HUES6 (cell line): ENCODE measurements around the gene EGFL7.

Experiments used
- H3K27ac ChIP-seq: 2 replicates; pipeline ENCODE4 v1.7.0; 2013; ENCODE audit warnings: low read depth, mild to moderate bottlenecking, low read length, inconsistent platforms
- H3K27me3 ChIP-seq: 2 replicates; pipeline ENCODE4 v1.6.1; 2013; ENCODE audit warnings: low read length; ENCODE audit not compliant: control insufficient read depth, insufficient read depth
- H3K36me3 ChIP-seq: 2 replicates; pipeline ENCODE4 v1.6.1; 2013; ENCODE audit warnings: low read length; ENCODE audit not compliant: control insufficient read depth, insufficient read depth
- H3K4me1 ChIP-seq: 2 replicates; pipeline ENCODE4 v1.6.1; 2013; ENCODE audit warnings: low read length; ENCODE audit not compliant: control insufficient read depth, insufficient read depth
- H3K4me3 ChIP-seq: 2 replicates; pipeline ENCODE4 v1.5.1; 2013; ENCODE audit warnings: low read depth, low read length
- H3K9ac ChIP-seq: one replicate; pipeline ENCODE4 v1.6.1; 2013; ENCODE audit warnings: mild to moderate bottlenecking, low read length
- H3K9me3 ChIP-seq: 2 replicates; pipeline ENCODE4 v1.6.1; 2013; ENCODE audit warnings: low read depth, low read length; ENCODE audit not compliant: control insufficient read depth, insufficient read depth

The EGFL7 gene

DNA sequence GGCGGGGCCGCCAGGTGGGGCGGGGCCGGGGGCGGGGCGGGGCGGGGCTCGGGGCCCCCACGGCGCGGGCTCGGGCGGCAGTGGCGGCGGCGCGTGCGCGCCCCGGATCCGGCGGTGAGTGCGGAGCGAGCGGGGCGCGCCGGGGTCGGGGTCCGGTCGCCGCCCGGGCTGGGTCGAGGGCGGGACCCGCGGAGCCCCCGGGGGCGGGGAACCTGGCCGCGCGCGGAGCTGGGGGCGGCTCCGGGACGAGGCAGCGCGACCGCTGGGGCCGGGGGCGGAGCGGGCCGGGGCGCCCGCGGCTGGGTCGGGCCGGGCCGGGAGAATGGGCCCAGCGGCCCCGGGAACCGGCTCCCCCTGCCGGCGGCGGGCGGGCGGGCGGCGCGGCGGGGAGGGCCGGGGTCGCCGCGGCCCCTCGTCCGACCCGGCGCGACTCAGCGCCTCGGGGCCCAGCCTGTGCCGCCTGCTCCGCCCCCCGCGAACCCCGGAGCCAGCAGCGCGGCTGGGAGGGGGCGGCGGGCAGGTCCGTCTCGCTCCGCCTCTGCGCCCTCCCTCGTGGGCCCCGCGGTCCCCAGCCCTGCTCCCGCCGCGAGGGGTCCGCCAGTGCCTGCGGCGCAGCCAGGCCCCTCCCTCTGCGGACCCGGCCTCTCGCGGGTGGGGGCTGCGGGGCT lies 3.1 kb downstream of the EGFL7 start:
- Histone ChIP-seq H3K27ac (no peak overlapping the region), H3K27me3 (peaks cover 12% of the 10 kb centered on the region; the same call in 1 of the 2 replicates), H3K9ac (peak overlapping the region; percentile 44), H3K9me3 (no peaks in the 10 kb centered on the region), H3K36me3 (no peaks in the 10 kb centered on the region), H3K4me1 (peaks cover 5% of the 10 kb centered on the region), H3K4me3 (peak overlapping the region; percentile 61)

DNA sequence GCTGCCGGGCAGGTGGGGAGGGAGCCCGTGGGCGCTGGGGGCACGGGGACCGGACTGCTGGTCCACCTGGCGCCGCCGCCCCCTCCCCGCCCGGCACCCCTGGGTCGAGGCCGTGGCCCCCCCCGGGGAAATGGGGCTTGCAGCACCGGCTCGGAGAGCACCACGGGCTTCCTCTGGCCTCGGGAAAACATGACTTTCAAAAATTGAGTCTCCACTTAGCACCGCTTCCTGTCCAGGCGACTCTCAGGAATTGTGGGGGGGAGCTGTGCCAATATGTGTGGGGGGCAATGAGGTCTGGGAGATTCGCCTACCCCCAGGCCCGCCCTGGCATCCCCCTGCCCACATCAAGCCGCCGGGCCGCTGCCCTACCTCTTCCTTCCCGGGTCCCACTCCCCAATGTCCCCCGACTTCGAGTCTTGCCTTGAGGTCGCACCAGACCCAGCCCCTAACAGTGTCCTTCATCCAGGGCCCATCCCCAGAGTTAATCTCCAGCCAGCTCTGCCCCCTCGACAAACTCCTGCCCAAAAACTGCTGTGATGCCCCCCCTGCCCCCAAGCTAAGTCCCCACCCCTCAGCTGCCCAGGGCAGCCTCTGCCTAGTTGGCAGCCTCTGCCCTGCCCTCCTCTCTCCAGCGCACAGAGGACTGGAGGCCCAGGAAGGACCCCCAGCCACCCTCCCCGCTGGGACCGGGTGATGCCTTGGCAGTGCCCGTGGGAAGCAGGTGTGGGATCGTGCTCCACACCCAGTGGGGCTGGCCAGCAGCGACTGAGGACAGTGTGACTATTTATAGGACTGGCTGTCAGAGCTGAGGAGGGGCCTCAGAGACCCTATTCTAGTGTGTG lies 3.9 kb downstream of the EGFL7 start:
- H3K36me3 ChIP-seq, result no peaks in the 10 kb centered on the region
- peaks cover 12% of the 10 kb centered on the region; the same call in 1 of the 2 replicates for H3K27me3 ChIP-seq
- no peaks in the 10 kb centered on the region for H3K9me3 ChIP-seq
- H3K4me3 ChIP-seq, result peak overlapping the region; percentile 61
- no peak overlapping the region for H3K9ac ChIP-seq
- peaks cover 5% of the 10 kb centered on the region for H3K4me1 ChIP-seq
- no peak overlapping the region for H3K27ac ChIP-seq

DNA sequence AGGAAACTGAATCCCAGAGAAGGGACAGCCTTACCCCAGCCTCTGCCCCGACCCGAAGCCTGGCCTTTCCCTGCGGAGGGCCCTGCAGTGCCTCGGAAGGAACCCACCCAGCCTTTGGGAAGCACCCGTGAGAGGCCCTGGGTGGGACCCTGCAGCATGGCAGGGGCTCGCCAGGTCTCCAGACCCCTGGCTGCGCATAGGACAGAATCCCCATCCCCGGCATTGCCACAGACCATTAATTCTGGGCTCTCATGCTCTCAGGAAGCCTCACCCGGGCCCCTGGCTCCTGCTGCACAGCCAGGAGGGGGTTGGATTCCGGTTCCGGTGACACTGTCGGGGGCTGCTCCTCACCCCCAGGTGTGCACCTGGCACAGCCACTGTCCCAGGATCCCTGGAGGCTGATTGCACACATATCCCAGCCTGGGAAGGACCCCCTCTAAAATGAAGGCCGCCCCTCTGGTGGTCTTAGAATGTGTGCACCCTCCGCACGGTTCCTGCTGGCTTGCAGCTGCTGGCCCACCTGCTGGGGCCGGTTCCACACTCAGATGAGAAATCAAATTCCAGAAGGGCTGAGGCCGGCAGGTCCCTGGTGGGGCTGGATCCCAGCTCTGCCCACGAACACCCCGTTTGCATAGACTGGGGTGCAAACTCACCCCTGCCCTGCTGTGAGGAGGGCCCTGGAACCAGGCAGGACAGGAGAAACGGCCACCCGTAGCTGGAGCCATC lies 4.7 kb downstream of the EGFL7 start:
- Histone ChIP-seq H3K36me3 (no peaks in the 10 kb centered on the region), H3K27me3 (peaks cover 12% of the 10 kb centered on the region; the same call in 1 of the 2 replicates), H3K9me3 (no peaks in the 10 kb centered on the region), H3K4me1 (peaks cover 5% of the 10 kb centered on the region), H3K4me3 (no peak overlapping the region; the same call in 1 of the 2 replicates), H3K9ac (no peak overlapping the region), H3K27ac (no peak overlapping the region)

DNA sequence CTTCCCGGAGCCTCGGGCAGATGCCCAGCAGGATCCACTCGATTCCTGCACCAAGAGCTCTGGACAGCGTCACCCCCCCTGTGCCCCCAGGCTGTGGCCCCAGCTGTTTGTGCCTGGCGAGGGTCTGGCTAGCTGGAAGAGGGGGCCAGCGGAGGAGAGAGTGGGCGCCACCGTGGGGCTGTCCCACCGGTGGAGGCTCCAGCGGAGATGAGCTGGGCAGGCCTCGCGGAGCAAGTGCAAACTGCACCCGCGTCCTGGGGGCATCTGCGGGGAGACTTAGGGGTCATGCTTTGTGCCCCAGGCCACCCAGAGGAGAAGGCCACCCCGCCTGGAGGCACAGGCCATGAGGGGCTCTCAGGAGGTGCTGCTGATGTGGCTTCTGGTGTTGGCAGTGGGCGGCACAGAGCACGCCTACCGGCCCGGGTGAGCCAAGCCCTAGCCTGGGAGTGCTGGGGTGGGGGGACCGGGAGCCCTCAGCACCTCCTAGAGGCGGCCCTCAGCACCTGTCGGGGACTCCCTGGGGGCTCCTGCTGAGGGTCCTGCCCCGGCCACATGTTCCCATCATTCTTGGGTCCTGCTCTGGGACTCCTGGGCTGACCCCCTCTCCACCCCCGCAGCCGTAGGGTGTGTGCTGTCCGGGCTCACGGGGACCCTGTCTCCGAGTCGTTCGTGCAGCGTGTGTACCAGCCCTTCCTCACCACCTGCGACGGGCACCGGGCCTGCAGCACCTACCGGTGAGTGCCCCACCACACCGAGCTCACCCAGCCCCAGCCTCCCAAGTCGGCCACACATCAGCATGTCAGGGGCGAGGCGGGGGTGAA lies 5.4 kb downstream of the EGFL7 start:
- H3K36me3 ChIP-seq, result peaks cover 4% of the 10 kb centered on the region; the same call in 1 of the 2 replicates
- no peaks in the 10 kb centered on the region for H3K9me3 ChIP-seq
- H3K4me1 ChIP-seq, result peaks cover 5% of the 10 kb centered on the region
- H3K27me3 ChIP-seq, result peaks cover 12% of the 10 kb centered on the region; the same call in 1 of the 2 replicates
- H3K9ac ChIP-seq, result no peak overlapping the region
- H3K27ac ChIP-seq, result no peak overlapping the region
- no peak overlapping the region for H3K4me3 ChIP-seq

DNA sequence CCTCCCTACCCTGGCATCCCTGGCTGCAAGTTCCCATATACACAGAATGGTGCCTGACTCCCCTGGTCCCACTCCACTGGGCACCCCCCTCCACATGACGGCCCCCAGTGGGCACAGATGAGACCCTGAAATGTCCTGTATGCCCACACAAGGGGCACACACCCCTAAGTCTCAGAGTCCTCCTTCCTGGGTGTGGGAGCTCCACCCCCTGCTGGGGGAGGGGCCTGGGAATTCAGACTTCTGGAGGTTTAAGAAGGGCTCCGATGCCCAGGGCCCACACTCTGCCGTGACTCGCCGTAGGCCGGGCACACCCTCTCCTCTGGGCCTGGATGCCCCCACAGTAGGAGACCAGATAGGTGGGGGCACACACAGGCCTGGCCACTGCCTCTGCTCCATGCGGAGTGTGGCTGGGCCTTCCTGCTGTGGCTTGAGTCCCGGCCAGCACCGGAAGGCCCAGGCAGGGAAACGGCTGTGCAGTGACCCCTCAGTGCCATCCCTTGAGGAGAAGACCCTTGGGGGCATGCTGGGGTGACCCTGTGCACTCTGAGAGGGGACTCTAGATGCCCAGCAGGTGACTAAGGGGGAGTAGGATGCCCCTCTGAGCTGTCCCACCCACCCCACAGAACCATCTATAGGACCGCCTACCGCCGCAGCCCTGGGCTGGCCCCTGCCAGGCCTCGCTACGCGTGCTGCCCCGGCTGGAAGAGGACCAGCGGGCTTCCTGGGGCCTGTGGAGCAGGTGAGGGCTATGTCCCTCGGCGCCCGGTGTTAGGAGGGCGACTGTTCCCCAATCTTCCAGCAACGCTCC lies 6.5 kb downstream of the EGFL7 start:
- Histone ChIP-seq H3K4me1 (peaks cover 5% of the 10 kb centered on the region), H3K9ac (no peak overlapping the region), H3K27me3 (peaks cover 12% of the 10 kb centered on the region; the same call in 1 of the 2 replicates), H3K27ac (no peak overlapping the region), H3K36me3 (peaks cover 4% of the 10 kb centered on the region; the same call in 1 of the 2 replicates), H3K4me3 (no peak overlapping the region), H3K9me3 (no peaks in the 10 kb centered on the region)

DNA sequence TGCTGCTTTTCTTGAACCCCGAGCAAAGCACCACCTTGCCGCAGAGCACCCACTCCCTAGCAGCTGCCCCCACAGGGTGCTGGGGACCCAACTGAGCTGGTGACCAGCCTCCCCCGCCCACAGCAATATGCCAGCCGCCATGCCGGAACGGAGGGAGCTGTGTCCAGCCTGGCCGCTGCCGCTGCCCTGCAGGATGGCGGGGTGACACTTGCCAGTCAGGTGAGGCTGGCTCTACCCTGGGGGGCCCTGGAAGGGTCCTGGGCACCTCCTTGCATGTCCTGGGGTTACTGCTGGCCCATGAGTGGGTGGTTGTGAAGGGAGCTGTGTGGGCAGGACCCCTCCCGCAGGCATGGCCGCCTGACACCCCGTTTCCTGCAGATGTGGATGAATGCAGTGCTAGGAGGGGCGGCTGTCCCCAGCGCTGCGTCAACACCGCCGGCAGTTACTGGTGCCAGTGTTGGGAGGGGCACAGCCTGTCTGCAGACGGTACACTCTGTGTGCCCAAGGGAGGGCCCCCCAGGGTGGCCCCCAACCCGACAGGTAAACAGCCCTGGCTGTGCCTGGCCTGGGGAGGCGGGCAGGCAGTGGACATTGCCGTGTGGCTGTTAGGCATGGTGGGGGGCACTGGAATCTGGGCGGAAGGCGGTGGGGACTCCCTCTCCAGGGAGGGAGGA lies 7.2 kb downstream of the EGFL7 start:
- H3K27ac ChIP-seq, result no peak overlapping the region

DNA sequence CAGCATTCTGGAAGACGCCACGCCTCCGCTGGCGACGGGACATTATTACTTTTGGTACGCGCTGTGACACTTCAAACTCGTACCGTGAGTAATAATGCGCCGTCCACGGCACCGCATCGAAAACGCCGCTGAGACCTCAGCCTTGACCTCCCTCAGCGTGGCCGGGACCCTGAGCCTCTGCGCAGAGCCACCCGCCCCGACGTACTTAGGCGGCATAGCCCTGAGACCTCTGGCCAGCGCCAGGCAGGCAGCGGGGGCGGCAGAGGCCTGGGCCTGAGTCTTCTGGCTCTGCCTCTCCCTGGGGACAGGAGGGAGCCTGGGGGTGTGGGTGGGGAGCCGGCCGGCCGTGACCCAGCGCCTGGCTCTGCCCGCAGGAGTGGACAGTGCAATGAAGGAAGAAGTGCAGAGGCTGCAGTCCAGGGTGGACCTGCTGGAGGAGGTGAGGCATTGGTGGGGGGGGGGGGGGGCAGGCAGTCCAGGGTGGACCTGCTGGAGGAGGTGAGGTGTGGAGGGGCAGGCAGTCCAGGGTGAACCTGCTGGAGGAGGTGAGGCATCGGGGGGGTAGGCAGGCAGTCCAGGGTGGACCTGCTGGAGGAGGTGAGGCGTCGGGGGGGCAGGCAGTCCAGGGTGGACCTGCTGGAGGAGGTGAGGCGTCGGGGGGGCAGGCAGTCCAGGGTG lies 8.0 kb downstream of the EGFL7 start:
- H3K9ac ChIP-seq, result no peak overlapping the region
- peaks cover 4% of the 10 kb centered on the region; the same call in 1 of the 2 replicates for H3K4me1 ChIP-seq
- peaks cover 6% of the 10 kb centered on the region; the same call in 1 of the 2 replicates for H3K36me3 ChIP-seq

More for the DNA sequence above, 7.2 kb downstream of the EGFL7 start:
- Histone ChIP-seq H3K4me1 (peaks cover 6% of the 10 kb centered on the region), H3K9ac (no peak overlapping the region), H3K4me3 (no peak overlapping the region), H3K36me3 (peaks cover 6% of the 10 kb centered on the region; the same call in 1 of the 2 replicates), H3K27me3 (peaks cover 7% of the 10 kb centered on the region; the same call in 1 of the 2 replicates), H3K9me3 (no peaks in the 10 kb centered on the region)

DNA sequence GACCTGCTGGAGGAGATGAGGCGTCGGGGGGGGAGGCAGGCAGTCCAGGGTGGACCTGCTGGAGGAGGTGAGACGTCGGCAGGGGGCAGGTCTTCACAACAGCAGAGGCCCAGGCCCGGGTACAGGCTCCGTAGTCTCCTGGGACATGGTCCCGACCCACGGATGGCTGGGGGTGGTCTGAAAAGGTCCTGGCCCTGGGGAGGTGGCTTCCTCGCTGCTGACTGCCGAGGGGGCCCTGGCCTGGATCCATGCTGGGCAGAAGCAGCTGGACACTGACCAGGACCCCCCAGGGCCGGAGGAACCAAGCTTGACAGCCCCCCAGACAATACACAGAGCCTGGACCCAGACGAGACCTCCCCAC lies 8.5 kb downstream of the EGFL7 start:
- no peaks in the 10 kb centered on the region for H3K9me3 ChIP-seq
- no peak overlapping the region for H3K27ac ChIP-seq
- peaks cover 4% of the 10 kb centered on the region; the same call in 1 of the 2 replicates for H3K4me1 ChIP-seq
- H3K9ac ChIP-seq, result no peak overlapping the region
- H3K36me3 ChIP-seq, result peaks cover 6% of the 10 kb centered on the region; the same call in 1 of the 2 replicates
- H3K4me3 ChIP-seq, result no peak overlapping the region
- peaks cover 4% of the 10 kb centered on the region; the same call in 1 of the 2 replicates for H3K27me3 ChIP-seq

More for the DNA sequence above, 8.0 kb downstream of the EGFL7 start:
- H3K9me3 ChIP-seq, result no peaks in the 10 kb centered on the region
- peaks cover 4% of the 10 kb centered on the region; the same call in 1 of the 2 replicates for H3K27me3 ChIP-seq
- no peak overlapping the region for H3K27ac ChIP-seq
- H3K4me3 ChIP-seq, result no peak overlapping the region
